Activated CD8-positive, alpha-beta memory T cell treated with anti-CD3 and anti-CD28 coated beads for 4 hours (primary cell): ENCODE results near the gene CYP2F1.
"Not testable (repeated sequence)": the region's sequence is repeated elsewhere in the genome, so short reads cannot be mapped to it uniquely, and the experiment has no call there.

Source experiments
- DNase-seq, 2 donors: peaks; one replicate each; pipeline ENCODE4 v3.0.0-alpha.2; 2020; ENCODE audit warnings: low read depth in 2 of 2

The CYP2F1 gene, protein sequence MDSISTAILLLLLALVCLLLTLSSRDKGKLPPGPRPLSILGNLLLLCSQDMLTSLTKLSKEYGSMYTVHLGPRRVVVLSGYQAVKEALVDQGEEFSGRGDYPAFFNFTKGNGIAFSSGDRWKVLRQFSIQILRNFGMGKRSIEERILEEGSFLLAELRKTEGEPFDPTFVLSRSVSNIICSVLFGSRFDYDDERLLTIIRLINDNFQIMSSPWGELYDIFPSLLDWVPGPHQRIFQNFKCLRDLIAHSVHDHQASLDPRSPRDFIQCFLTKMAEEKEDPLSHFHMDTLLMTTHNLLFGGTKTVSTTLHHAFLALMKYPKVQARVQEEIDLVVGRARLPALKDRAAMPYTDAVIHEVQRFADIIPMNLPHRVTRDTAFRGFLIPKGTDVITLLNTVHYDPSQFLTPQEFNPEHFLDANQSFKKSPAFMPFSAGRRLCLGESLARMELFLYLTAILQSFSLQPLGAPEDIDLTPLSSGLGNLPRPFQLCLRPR

DNA sequence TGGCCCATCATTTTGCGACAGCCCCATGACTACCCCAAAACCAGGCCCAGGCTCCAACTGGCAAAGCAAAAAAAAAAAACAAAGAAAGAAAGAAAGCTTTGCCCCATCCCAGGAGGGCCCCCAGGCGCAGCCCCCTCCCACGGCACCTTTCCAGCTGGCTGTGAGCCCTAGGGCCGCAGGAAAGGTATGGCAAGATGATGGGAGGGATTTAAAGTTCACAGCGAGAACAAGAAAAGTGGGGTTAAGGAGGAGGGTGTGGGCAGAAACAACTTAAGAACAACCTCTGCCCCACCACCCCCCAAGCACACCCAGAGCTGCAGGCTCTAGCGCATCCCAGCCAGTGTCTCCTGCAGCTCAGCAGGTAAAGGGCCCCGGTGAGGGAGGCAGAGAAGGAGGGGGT is at the start of gene CYP2F1:
Gene CYP2F1 (plus strand): TSS at position 301 of the 400 bp plus-strand sequence. CDS start 1,757 bp downstream, outside the sequence.
- no peak for DNase-seq

DNA sequence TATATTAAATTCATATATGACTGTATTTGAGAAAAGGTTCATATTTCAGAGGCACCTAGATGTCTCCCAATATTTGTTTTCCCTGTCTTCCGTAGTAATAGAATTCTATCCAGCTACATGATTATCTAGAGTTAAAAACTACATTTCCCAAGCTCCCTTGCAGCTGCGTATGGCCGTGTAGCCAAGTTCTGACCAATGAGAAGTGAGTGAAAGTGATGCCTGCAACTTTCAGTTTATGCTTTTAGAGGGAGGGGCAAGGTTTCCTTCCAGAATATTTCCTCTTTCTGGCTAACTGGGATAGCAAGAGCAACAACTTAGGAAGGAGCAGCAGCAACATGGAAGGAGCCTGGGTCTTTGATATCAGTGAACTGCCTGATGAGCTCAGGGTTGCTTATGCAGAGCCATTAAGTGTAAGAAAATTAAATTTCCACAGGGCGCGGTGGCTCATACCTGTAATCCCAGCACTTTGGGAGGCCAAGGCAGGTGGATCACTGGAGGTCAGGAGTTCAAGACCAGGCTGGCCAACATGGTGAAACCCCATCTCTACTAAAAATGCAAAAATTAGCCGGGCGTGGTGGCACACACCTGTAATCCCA is 49.2 kb upstream of the CYP2F1 start:
- DNase-seq, result no peak

DNA sequence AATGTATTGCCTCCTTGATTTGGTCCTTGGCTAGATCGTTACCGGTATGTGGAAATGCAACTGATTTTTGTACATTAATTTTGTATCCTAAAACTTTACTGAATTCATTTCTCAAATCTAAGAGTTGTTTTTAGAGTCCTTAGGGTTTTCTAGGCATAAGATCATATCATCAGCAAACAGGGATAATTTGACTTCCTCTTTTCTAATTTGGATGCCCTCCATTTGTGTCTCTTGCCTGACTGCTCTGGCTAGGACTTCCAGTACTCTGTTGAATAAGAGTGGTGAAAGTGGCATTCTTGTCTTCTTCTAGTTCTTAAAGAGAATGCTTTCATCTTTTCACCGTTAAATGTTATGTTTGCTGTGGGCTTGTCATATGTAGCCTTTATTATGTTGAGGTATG is 37.9 kb upstream of the CYP2F1 start:
- DNase-seq, result no peak

DNA sequence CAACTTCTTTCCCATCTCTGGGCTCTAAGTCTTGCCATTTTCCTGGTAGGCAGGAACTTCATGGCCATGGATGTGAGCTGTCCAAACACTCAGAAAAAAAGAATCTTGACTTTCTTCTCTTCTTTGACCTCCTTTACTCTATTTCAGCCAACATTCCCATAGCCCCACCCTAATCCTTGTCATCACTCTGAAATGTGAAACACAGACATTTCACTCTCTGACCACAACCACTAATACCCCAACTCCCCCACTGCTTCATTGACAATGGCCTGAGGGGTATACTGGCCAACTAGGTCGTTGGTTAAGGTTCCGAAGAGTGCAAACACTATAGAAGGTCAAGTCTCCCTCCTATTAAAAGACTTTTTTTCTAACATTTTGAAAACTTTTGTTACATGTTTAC is 30.7 kb upstream of the CYP2F1 start:
- DNase-seq, result no peak

DNA sequence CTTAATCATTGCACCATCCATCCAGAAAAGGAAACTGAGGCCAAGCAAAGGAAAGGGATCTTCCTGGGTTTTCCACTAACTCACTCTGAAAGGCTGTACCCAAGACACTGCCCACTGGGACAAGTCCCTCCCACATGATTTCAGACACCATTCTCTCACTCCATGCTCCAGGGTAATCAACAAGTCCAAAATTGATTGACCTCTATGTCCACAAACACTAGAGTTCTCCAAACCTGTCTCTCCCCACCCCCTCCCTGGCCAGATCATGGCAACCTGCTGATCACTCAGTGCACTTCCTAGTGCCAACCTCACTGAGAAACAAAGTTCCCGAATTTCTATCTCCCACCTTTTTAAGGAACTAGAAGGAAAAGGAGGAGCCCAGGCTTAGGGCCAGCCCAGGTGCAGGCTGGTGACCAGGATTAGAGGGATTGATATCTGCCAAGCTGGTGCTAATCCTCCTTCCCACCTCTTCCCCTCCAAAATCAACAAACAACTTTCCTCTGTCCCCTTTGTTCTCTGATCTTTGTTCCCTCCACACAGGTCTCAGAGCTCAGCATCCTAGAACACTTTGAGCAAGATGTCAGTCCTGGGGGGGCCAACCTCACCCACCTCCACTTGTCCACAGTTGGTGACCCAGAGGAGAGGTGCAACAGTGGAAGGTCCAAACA is 28.4 kb upstream of the CYP2F1 start:
- DNase-seq, result no peak

DNA sequence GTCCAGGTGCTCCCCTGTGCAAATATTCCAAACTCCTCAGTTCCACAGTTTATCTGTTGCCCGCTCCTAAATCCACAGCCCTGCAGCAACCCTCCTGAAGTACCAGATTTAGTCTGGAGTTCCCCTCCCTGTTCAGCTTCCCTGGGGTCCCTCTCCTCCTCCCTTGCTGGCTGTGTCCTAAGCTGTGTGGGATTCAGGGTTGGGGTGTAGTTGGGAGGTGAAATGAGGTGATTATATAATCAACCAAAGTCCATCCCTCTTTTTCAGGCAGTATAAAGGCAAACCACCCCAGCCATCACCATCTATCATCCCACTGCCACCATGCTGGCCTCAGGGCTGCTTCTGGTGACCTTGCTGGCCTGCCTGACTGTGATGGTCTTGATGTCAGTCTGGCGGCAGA is 26.1 kb upstream of the CYP2F1 start, which contains the start of gene CYP2A13:
Gene CYP2A13 (plus strand): TSS at position 301 of the 400 bp plus-strand sequence. CDS start 21 bp downstream, at position 322.
- no peak for DNase-seq

DNA sequence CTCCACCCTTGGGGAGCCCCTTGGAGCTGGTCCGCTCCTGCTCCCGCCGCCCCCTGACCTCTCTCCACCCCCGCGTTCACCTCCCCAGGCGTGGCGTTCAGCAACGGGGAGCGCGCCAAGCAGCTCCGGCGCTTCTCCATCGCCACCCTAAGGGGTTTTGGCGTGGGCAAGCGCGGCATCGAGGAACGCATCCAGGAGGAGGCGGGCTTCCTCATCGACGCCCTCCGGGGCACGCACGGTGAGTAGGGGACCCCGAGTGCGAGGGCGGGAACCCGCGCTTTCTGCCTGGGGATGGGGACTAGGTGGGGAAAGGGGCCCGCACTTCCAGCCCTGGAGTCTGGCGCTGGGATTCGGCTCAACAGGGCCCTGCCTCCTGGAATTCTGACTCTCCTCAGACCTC is 24.3 kb upstream of the CYP2F1 start:
- DNase-seq, result no peak

DNA sequence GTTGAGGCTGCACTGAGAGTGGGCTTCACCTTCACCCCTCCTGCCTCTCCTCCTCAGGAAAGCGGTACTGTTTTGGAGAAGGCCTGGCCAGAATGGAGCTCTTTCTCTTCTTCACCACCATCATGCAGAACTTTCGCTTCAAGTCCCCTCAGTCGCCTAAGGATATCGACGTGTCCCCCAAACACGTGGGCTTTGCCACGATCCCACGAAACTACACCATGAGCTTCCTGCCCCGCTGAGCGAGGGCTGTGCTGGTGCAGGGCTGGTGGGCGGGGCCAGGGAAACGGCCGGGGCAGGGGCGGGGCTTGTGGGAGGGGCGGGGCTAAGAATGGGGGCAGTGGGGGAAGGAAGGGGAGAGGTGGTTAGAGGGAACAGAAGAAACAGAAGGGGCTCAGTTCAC is 18.5 kb upstream of the CYP2F1 start:
- no peak for DNase-seq

DNA sequence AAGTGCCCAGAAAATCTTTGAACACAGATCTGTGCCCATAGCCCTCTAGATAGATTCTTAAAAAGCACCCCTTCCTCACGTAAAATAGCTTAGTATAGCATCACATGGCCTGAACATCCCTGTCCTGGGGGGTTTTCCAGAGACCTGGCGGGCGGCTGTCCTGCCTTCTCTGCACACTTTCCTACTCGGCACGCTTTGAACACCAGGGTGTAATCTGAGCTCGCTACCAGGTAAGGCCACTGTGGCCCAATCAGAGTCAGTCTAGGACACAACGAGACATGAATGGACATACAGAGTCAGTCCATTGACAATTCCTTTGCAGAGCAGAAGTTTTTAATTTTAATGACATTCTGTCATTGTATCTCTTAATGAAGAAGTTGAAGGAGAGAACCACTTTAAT is 17.9 kb upstream of the CYP2F1 start:
- DNase-seq, result no peak

DNA sequence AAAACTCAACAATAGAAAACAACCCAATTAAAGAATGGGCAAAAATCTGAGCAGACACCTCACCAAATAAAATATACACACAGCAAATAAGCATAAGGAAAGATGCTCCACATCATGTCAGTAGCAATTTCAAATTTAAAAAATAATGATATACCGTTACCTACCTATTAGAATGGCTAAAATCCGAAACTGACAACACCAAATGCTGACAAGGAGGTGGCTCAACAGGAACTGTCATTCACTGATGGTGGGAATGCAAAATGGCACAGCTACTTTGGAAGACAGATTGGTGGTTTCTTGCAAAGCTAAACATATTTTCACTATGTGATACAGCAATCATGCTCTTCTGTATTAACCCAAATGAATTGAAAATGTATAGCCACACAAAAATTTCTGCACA is 16.9 kb upstream of the CYP2F1 start:
- no peak for DNase-seq

DNA sequence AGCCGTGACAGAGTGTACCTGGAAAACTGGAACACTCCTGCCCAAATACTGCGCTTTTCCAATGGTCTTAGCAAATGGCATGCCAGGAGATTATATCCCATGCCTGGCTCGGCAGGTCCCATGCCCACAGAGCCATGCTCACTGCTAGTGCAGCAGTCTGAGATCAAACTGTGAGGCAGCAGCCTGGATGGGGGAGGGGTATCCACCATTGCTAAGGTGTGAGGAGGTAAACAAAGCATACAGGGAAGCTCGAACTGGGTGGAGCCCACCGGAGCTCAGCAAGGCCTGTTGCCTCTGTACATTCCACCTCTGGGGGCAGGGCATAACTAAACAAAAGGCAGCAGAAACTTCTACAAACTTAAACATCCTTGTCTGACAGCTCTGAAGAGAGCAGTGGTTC is 15.5 kb upstream of the CYP2F1 start:
- no peak for DNase-seq

DNA sequence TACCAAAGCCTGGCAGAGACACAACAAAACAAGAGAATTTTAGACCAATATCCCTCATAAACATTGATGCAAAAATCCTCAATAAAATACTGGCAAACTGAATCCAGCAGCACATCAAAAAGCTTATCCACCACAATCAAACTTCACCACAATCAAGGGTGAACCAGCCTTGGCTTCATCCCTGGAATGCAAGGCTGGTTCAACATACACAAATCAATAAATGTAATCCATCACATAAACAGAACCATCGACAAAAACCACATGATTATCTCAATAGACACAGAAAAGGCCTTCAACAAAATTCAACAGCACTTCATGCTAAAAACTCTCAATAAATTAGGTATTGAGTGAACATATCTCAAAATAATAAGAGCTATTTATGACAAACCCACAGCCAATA is 12.0 kb upstream of the CYP2F1 start:
- DNase-seq, result not testable (repeated sequence)

DNA sequence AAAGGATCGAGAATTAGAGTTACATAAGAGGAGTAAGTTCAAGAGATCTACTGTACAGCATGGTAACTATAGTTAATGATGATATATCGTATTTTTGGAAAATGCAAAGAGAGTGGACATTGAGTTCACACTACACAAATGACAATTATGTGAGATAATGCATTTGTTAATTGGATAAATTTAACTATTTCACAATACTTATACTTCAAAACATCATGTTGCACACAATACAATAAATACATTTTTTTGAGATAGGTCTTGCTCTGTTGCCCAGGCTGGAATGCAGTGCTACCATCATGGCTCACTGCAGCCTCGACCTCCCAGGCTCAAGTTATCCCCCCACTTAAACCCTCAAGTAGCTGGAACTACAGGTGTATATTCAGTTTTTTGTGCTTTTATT is 8.1 kb upstream of the CYP2F1 start:
- no peak for DNase-seq

DNA sequence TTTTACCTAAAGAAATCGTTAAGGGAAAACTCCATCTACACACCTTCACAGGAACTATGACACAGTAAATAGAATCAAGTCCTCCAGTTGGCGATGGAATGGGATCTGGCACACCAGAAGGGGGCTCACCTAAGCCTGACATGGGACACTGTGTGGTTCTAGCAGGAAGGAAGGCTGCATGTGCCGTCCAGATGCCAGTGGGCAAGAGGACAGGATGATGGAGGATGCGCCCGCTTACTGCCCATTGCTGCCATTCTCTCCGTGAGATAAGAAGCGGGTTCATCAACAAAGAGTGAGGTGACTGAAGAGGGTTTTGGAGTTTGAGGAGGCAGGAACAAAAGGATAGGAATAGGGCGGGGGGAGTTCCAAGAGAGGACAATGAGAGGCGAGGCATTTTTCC is 2.9 kb upstream of the CYP2F1 start:
- no peak for DNase-seq

DNA sequence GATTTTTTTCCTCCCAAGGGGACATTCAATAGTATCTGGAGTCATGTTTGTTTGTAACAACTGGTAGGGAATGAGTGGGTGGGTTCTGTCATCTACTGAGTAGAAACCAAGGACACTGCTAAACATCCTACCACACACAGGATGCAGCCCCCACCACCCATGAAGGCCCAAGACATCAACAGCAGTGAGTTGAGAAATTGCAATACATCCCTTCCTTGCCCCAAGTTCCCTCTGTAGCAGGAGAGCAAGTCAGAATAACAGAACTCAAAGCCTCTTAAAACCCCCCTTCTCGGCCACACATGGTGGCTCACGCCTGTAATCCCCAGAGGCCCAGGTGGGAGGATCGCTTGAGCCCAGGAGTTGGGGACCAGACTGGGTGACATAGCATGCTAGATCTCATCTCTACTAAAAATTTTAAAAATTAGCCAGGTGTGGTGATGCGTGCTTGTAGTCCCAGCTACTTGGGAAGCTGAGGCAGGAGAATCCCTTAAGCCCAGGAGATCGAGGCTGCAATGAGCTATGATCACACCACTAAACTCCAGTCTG is 2.4 kb upstream of the CYP2F1 start:
- no peak for DNase-seq

DNA sequence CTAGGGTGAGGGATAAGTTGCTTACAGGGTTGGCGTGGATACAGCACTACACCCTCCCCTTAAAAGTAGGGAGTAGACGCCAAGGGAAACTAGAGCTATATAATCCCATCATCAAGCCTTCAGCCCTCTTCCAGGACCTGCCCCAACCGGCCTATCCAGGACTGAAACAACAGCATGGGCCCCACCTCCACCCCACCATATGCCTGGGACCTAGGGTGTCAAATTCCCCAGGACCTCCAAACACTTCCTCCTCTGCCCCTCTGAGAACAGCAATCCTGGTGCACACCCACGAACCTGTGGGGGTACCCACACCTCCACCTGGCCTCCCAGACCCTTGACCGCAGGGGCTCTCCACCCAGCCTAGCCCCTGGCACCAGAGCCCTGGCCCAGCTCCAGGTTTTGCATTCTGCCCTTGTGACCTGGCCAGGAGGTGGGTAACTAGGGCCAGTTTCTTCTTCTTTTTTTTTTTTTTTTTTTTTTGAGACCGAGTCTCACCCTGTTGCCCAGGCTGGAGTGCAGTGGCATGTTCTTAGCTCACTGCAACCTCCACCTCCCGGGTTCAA is 1.4 kb upstream of the CYP2F1 start:
- DNase-seq, result no peak

DNA sequence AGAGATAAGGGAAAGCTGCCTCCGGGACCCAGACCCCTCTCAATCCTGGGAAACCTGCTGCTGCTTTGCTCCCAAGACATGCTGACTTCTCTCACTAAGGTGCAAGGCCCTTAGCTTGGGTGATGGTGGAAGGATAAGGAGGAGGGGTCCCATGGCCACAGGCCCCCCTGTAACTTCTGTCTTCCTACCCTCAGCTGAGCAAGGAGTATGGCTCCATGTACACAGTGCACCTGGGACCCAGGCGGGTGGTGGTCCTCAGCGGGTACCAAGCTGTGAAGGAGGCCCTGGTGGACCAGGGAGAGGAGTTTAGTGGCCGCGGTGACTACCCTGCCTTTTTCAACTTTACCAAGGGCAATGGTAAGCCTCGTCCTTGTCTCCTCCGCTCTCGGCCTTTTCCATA is 2.0 kb downstream of the CYP2F1 start:
- DNase-seq, result no peak

DNA sequence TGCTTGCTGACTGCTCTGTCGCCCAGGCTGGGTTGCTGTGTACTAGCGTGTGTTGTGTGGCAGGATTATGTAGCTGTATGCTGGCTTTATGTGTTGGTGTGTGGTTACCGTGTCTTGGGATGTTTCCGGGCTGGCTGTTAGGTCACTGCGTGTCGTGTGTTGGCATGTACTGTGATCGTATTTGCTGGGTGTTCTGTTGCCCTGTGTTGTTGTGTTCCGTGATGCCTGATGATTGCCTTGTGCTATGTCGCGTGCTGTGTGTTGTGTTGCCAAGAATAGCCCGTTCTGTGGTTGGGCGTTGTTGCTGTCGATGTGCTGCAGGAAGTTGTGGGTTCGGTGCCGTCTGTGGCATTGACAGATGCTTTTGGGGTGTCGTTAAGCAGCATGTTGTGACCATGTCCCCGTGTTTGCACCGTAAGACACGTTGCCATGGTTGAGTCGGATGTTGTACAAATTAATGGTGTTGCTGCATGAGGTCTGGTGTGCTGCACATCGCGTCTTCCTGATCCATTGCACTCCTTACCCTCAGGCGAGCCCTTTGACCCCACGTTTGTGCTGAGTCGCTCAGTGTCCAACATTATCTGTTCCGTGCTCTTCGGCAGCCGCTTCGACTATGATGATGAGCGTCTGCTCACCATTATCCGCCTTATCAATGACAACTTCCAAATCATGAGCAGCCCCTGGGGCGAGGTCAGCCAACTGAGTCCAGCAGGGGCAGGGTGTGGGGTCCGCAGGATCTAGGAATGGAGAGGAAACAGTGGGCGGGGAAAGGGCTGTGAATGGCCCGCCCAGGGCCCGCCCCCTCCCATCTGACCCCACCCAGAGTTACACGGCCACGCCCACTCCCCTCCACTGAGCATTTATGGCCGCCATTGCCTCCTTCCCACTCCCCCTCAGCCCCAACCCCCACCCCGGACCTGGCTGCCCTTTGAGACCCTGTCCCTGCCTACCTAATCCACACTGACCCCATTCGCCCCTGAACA is 7.0 kb downstream of the CYP2F1 start:
- peak; percentile 38 to 58 for DNase-seq

DNA sequence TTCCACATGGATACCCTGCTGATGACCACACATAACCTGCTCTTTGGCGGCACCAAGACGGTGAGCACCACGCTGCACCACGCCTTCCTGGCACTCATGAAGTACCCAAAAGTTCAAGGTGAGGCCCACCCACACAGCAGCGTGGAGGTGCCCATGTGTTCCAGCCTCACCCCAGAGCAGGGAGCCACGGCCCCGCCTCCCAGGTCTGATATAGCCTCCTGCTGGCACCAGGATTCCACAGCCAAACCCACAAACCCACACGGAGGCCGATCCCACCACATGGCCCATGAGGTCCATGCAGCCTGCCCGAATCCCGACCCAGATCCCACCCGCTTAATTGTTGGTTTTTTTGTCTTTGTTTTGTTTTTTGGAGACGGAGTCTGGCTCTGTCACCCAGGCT is 8.6 kb downstream of the CYP2F1 start:
- DNase-seq, result not testable (repeated sequence)

DNA sequence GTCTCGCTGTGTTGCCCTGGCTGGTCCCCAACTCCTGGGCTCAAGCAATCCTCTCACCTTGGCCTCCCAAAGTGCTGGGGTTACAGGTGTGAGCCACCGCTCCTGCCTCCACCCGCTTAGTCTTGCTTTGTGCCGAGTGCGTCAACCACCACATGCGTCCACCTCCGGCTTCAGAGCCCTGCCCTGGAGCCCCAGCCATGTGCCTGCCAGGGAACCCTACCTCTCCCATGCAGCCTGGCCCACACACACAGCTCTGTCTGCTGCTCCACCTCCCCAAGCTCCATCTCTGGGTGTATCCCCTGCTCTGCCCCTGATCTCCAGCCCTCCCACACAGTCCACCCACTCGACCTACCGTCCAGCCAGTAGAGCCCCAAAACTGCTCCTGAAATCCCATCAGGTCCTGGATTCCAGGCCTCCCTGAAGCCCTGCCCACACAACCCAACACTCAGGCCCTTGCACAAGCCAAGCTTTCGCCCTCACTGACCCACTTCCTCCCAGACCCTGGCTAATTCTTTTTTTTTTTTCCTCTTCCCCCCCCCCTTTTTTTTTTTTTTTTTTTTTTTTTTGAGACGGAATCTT is 9.6 kb downstream of the CYP2F1 start:
- no peak for DNase-seq
